MM.1S (cell line): ENCODE data around the gene SAMD3.

Experiments used
- EZH2 ChIP-seq: fragments of 300-600 bp; sonication (generic); optimal IDR thresholded peaks from 2 replicates; pipeline ENCODE3; 2017; ENCODE audit warnings: low read depth, mild to moderate bottlenecking, antibody characterized with exemption, low read length, mixed read lengths
- EZH2phosphoT487 ChIP-seq: fragments of 300-600 bp; sonication (generic); IDR thresholded peaks from 2 replicates; pipeline ENCODE4 v1.6.1; 2018; ENCODE audit warnings: antibody characterized with exemption, low read length
- TF ChIP-seq, protein P1 (sequence below): fragments of 300-600 bp; sonication (generic); IDR thresholded peaks from 2 replicates; pipeline ENCODE4 v1.5.1; 2016; ENCODE audit warnings: antibody characterized with exemption, low read length, mixed read lengths

DNA sequence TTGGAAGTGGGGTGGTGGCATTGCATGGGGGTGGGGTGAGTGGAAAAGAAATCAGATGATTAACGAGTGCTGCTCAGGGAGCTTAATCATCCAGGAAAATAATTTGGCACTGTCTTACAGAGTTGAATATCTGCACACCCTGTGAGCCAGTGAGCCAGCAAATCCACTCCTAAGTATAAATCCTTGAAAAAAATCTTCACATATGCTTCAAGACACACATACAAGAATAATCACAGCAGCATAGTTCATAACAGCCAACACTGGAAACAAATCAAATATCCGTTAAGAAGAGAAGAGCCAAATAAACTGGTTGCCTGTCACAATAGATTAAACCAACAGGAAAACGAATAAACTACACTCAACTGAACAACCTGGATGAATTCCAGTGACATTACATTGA lies 62.8 kb downstream of the SAMD3 start:
- TF ChIP-seq, protein P1, sequence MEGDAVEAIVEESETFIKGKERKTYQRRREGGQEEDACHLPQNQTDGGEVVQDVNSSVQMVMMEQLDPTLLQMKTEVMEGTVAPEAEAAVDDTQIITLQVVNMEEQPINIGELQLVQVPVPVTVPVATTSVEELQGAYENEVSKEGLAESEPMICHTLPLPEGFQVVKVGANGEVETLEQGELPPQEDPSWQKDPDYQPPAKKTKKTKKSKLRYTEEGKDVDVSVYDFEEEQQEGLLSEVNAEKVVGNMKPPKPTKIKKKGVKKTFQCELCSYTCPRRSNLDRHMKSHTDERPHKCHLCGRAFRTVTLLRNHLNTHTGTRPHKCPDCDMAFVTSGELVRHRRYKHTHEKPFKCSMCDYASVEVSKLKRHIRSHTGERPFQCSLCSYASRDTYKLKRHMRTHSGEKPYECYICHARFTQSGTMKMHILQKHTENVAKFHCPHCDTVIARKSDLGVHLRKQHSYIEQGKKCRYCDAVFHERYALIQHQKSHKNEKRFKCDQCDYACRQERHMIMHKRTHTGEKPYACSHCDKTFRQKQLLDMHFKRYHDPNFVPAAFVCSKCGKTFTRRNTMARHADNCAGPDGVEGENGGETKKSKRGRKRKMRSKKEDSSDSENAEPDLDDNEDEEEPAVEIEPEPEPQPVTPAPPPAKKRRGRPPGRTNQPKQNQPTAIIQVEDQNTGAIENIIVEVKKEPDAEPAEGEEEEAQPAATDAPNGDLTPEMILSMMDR = no peak
- TF ChIP-seq EZH2 (no peak), EZH2phosphoT487 (no peak)
